Prostate gland (tissue), 1 donor: ENCODE measurements around the gene CTPS1.
A peak's percentile ranks its signal among the peaks of the same experiment; 100 is the strongest.

Source experiments
- POLR2A ChIP-seq: fragments of 450-650 bp; IDR thresholded peaks from one replicate; pipeline ENCODE4 v1.6.1; 2016; ENCODE audit warnings: antibody characterized with exemption, mild to moderate bottlenecking
- POLR2AphosphoS5 ChIP-seq: sonication (generic); formaldehyde crosslinking; IDR thresholded peaks from one replicate; pipeline ENCODE4 v1.6.1; 2017; ENCODE audit warnings: antibody characterized with exemption

- TF ChIP-seq POLR2A (no peak), POLR2AphosphoS5 (peak; percentile 49)
These were observed 19.2 kb downstream of the CTPS1 start for GRCh38 chr1:40998668-40999067.
